SK-N-SH treated with all-trans-retinoic acid at 6 μM for 48 hours (cell line): ENCODE results near the gene NHERF2.

Experiments used
- ATAC-seq: fragments of 200-7000 bp; cut with Tn5 transposase; 3 replicates; pipeline ENCODE4 v1.9.1; 2020; ENCODE audit warnings: mild to moderate bottlenecking, moderate library complexity
- ARNTL ChIP-seq: fragments of 450-650 bp; formaldehyde crosslinking; IDR thresholded peaks from 2 replicates; pipeline ENCODE4 v1.5.0; 2020; ENCODE audit warnings: low read depth, mild to moderate bottlenecking, moderate library complexity, borderline replicate concordance
- BACH2 ChIP-seq: fragments of 250-450 bp; sonication (Bioruptor Pico); IDR thresholded peaks from 2 replicates; pipeline ENCODE4 v1.9.0; 2021; ENCODE audit warnings: mild to moderate bottlenecking, borderline replicate concordance
- CSDC2 ChIP-seq: fragments of 250-450 bp; sonication (Bioruptor Pico); IDR thresholded peaks from 2 replicates; pipeline ENCODE4 v1.5.0; 2020; ENCODE audit warnings: mild to moderate bottlenecking, moderate library complexity
- ESRRG ChIP-seq: fragments of 250-450 bp; sonication (Bioruptor Pico); IDR thresholded peaks from 2 replicates; pipeline ENCODE4 v1.6.1; 2021; ENCODE audit warnings: mild to moderate bottlenecking
- GLIS3 ChIP-seq: fragments of 250-450 bp; sonication (Bioruptor Pico); IDR thresholded peaks from 2 replicates; pipeline ENCODE4 v1.5.0; 2020; ENCODE audit warnings: mild to moderate bottlenecking, moderate library complexity
- ISL1 ChIP-seq: fragments of 250-450 bp; sonication (Bioruptor Pico); IDR thresholded peaks from 2 replicates; pipeline ENCODE4 v2.1.2; 2022; ENCODE audit warnings: mild to moderate bottlenecking, moderate library complexity
- PPARA ChIP-seq: fragments of 250-450 bp; sonication (Bioruptor Pico); IDR thresholded peaks from 2 replicates; pipeline ENCODE4 v1.5.0; 2020; ENCODE audit warnings: mild to moderate bottlenecking, borderline replicate concordance
- RARB ChIP-seq: fragments of 250-450 bp; sonication (Bioruptor Pico); IDR thresholded peaks from 2 replicates; pipeline ENCODE4 v1.8.0; 2021; ENCODE audit warnings: mild to moderate bottlenecking, moderate library complexity
- SNAI2 ChIP-seq: fragments of 250-450 bp; sonication (Bioruptor Pico); IDR thresholded peaks from 2 replicates; pipeline ENCODE4 v1.5.0; 2020; ENCODE audit warnings: mild to moderate bottlenecking, moderate library complexity
- TCF4 ChIP-seq: fragments of 250-450 bp; sonication (Bioruptor Pico); IDR thresholded peaks from 2 replicates; pipeline ENCODE4 v1.8.0; 2021; ENCODE audit warnings: mild to moderate bottlenecking, moderate library complexity, borderline replicate concordance
- ZC3H10 ChIP-seq: fragments of 250-450 bp; sonication (Bioruptor Pico); IDR thresholded peaks from 2 replicates; pipeline ENCODE4 v1.5.1; 2021; ENCODE audit warnings: mild to moderate bottlenecking, moderate library complexity
- ZFP3 ChIP-seq: fragments of 250-450 bp; sonication (Bioruptor Pico); IDR thresholded peaks from 2 replicates; pipeline ENCODE4 v1.5.0; 2020; ENCODE audit warnings: mild to moderate bottlenecking, moderate library complexity
- ZFP30 ChIP-seq: fragments of 450-650 bp; formaldehyde crosslinking; IDR thresholded peaks from 2 replicates; pipeline ENCODE4 v1.5.0; 2022; ENCODE audit warnings: mild to moderate bottlenecking, moderate library complexity
- ZNF565 ChIP-seq: fragments of 450-650 bp; formaldehyde crosslinking; conservative IDR thresholded peaks from 2 replicates; pipeline ENCODE4 v1.5.0; 2020; ENCODE audit warnings: low read depth, mild to moderate bottlenecking, moderate library complexity
- ZNF70 ChIP-seq: fragments of 450-650 bp; formaldehyde crosslinking; IDR thresholded peaks from 2 replicates; pipeline ENCODE4 v1.5.0; 2020; ENCODE audit warnings: mild to moderate bottlenecking, moderate library complexity
- ZNF8 ChIP-seq: fragments of 450-650 bp; formaldehyde crosslinking; IDR thresholded peaks from 2 replicates; pipeline ENCODE4 v1.5.0; 2020; ENCODE audit warnings: mild to moderate bottlenecking, moderate library complexity
- TF ChIP-seq, protein P1 (sequence below): fragments of 250-450 bp; sonication (Bioruptor Pico); IDR thresholded peaks from 2 replicates; pipeline ENCODE4 v1.8.0; 2021; ENCODE audit warnings: low read depth, mild to moderate bottlenecking, moderate library complexity, borderline replicate concordance
- TF ChIP-seq, protein P2 (sequence below): fragments of 250-450 bp; sonication (Bioruptor Pico); IDR thresholded peaks from 2 replicates; pipeline ENCODE4 v1.5.1; 2021; ENCODE audit warnings: mild to moderate bottlenecking, moderate library complexity
- TF ChIP-seq, protein P3 (sequence below): fragments of 250-450 bp; sonication (Bioruptor Pico); IDR thresholded peaks from 2 replicates; pipeline ENCODE4 v1.5.1; 2020; ENCODE audit warnings: low read depth, mild to moderate bottlenecking, moderate library complexity
- TF ChIP-seq, protein P4 (sequence below): fragments of 250-450 bp; sonication (Bioruptor Pico); IDR thresholded peaks from 2 replicates; pipeline ENCODE4 v1.8.0; 2020; ENCODE audit warnings: mild to moderate bottlenecking, moderate library complexity, borderline replicate concordance
- TF ChIP-seq, protein P5 (sequence below): fragments of 250-450 bp; sonication (Bioruptor Pico); IDR thresholded peaks from 2 replicates; pipeline ENCODE4 v1.5.0; 2020; ENCODE audit warnings: mild to moderate bottlenecking, moderate library complexity

The NHERF2 gene

DNA sequence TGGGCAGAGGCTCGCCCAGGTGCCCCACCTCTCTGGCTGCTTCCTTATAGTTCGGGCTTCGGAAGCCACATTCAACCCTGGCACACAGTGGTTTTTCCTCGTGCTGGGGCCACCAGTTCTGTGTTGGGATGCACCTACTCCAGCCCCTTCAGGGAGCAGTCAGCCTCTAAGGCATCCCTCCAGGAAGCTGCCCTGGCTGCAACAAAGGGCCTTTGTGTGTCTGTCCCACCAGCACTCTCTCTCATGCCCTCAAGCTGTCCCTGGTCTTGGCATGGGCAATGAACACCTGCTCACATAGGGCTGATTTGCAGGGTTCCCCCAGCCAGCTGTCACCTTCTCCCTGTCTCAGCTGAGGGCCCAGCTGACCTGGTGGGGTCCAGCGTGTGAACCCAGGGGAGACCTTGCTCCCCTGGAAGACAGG is 44.7 kb upstream of the NHERF2 start:
- no peak for ATAC-seq
- TF ChIP-seq ARNTL (CRISPR knock-in tag) (no peak), ISL1 (no peak), CSDC2 (CRISPR knock-in tag) (no peak), ZNF565 (CRISPR knock-in tag) (no peak), RARB (CRISPR knock-in tag) (no peak), ZNF8 (CRISPR knock-in tag) (no peak), PPARA (CRISPR knock-in tag) (no peak), ZFP3 (no peak)
- TF ChIP-seq, protein P1, sequence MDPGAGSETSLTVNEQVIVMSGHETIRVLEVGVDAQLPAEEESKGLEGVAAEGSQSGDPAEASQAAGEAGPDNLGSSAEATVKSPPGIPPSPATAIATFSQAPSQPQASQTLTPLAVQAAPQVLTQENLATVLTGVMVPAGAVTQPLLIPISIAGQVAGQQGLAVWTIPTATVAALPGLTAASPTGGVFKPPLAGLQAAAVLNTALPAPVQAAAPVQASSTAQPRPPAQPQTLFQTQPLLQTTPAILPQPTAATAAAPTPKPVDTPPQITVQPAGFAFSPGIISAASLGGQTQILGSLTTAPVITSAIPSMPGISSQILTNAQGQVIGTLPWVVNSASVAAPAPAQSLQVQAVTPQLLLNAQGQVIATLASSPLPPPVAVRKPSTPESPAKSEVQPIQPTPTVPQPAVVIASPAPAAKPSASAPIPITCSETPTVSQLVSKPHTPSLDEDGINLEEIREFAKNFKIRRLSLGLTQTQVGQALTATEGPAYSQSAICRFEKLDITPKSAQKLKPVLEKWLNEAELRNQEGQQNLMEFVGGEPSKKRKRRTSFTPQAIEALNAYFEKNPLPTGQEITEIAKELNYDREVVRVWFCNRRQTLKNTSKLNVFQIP (CRISPR knock-in tag) = no peak
- TF ChIP-seq, all 23 proteins: peak for 0

DNA sequence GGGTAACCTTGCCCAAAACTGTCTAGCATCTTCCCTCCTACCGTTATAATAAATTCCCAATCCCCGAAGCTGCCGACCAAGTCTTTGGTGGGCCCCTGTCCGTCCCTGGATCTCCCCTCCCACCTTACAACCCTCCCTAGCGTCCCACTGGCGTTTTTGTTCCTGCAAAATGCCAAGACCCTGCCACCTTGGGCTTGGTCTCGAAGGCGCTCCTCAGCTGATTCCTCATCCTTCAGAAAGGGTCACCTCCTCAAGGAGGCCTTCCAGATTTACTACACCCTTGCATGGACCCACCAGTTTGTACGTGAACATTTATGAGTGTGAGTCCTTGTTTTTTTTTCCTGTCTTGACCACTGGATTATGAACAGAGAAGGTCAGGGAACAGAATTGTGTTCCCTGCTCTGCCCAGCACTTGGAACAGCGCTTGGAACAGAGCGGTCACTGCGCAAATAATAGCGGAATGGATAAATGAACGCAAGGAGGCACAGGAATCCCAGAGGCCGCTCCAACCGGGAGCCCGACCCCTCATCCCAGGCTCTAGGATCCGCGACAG is 43.6 kb upstream of the NHERF2 start:
- no peak for ATAC-seq
- TF ChIP-seq ZNF8 (CRISPR knock-in tag) (no peak), TCF4 (CRISPR knock-in tag) (0 out of 2 replicates have a peak, but pooled peaks have one; percentile 11)

DNA sequence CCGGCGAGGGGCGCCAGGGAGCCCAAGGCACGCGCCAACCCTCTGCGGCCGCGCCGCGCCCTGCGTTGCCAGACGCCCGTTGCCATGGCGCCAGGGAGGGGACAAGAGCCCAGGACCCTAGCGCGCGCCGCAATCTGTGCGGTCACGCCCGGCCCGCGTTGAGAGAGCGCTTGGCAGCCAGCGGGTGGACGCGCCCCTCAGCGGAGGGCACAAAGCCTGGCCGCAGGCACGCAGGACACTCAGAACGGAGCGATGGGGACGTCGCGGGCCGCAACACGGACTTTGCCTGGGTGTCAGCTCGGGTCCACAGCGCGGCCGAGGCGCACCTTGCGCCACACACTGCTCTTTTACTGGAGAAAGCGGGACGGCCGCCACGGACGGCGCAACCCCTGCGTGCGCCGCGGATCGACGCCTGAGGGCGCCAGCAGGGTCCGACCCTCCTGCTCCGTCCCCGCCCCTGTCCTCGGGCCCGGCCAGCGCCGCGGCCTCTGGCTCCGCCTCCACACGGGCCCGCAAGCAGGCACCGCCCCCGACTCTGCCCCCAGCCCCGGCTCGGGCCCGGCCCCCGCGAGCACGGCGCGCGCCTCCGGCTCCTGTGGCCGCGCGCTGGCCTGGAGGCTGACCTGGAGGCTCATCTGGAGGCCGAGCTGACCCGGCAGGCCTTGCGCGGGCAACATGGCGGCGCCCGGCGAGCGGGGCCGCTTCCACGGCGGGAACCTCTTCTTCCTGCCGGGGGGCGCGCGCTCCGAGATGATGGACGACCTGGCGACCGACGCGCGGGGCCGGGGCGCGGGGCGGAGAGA is 43.0 kb upstream of the NHERF2 start, which contains the start of gene GFER:
GFER (plus strand) TSS at position 650 of the 803 bp plus-strand sequence; CDS start at position 676, 26 bp downstream.
- peak; percentile 92 for TF ChIP-seq CSDC2 (CRISPR knock-in tag)
- TF ChIP-seq ARNTL (CRISPR knock-in tag) = no peak
- peak; percentile 26; the same call in 1 of the 2 replicates for TF ChIP-seq ZFP30 (CRISPR knock-in tag)
- peak; percentile 77; the same call in 1 of the 2 replicates for TF ChIP-seq GLIS3 (CRISPR knock-in tag)
- TF ChIP-seq, protein P1 (CRISPR knock-in tag) = no peak
- TF ChIP-seq ISL1 = peak; percentile 38; the same call in 1 of the 2 replicates
- TF ChIP-seq ZNF565 (CRISPR knock-in tag) = peak; percentile 72; the same call in 1 of the 2 replicates
- TF ChIP-seq, protein P2, sequence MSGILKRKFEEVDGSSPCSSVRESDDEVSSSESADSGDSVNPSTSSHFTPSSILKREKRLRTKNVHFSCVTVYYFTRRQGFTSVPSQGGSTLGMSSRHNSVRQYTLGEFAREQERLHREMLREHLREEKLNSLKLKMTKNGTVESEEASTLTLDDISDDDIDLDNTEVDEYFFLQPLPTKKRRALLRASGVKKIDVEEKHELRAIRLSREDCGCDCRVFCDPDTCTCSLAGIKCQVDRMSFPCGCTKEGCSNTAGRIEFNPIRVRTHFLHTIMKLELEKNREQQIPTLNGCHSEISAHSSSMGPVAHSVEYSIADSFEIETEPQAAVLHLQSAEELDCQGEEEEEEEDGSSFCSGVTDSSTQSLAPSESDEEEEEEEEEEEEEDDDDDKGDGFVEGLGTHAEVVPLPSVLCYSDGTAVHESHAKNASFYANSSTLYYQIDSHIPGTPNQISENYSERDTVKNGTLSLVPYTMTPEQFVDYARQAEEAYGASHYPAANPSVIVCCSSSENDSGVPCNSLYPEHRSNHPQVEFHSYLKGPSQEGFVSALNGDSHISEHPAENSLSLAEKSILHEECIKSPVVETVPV = no peak
- TF ChIP-seq, protein P3, sequence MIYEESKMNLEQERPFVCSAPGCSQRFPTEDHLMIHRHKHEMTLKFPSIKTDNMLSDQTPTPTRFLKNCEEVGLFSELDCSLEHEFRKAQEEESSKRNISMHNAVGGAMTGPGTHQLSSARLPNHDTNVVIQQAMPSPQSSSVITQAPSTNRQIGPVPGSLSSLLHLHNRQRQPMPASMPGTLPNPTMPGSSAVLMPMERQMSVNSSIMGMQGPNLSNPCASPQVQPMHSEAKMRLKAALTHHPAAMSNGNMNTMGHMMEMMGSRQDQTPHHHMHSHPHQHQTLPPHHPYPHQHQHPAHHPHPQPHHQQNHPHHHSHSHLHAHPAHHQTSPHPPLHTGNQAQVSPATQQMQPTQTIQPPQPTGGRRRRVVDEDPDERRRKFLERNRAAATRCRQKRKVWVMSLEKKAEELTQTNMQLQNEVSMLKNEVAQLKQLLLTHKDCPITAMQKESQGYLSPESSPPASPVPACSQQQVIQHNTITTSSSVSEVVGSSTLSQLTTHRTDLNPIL (CRISPR knock-in tag) = no peak
- no peak for TF ChIP-seq TCF4 (CRISPR knock-in tag)
- 0 out of 2 replicates have a peak, but pooled peaks have one; percentile 10 for TF ChIP-seq ZC3H10 (CRISPR knock-in tag)
- TF ChIP-seq, protein P4, sequence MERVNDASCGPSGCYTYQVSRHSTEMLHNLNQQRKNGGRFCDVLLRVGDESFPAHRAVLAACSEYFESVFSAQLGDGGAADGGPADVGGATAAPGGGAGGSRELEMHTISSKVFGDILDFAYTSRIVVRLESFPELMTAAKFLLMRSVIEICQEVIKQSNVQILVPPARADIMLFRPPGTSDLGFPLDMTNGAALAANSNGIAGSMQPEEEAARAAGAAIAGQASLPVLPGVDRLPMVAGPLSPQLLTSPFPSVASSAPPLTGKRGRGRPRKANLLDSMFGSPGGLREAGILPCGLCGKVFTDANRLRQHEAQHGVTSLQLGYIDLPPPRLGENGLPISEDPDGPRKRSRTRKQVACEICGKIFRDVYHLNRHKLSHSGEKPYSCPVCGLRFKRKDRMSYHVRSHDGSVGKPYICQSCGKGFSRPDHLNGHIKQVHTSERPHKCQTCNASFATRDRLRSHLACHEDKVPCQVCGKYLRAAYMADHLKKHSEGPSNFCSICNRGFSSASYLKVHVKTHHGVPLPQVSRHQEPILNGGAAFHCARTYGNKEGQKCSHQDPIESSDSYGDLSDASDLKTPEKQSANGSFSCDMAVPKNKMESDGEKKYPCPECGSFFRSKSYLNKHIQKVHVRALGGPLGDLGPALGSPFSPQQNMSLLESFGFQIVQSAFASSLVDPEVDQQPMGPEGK (CRISPR knock-in tag) = no peak
- TF ChIP-seq SNAI2 (CRISPR knock-in tag) = peak; percentile 94
- TF ChIP-seq, protein P5, sequence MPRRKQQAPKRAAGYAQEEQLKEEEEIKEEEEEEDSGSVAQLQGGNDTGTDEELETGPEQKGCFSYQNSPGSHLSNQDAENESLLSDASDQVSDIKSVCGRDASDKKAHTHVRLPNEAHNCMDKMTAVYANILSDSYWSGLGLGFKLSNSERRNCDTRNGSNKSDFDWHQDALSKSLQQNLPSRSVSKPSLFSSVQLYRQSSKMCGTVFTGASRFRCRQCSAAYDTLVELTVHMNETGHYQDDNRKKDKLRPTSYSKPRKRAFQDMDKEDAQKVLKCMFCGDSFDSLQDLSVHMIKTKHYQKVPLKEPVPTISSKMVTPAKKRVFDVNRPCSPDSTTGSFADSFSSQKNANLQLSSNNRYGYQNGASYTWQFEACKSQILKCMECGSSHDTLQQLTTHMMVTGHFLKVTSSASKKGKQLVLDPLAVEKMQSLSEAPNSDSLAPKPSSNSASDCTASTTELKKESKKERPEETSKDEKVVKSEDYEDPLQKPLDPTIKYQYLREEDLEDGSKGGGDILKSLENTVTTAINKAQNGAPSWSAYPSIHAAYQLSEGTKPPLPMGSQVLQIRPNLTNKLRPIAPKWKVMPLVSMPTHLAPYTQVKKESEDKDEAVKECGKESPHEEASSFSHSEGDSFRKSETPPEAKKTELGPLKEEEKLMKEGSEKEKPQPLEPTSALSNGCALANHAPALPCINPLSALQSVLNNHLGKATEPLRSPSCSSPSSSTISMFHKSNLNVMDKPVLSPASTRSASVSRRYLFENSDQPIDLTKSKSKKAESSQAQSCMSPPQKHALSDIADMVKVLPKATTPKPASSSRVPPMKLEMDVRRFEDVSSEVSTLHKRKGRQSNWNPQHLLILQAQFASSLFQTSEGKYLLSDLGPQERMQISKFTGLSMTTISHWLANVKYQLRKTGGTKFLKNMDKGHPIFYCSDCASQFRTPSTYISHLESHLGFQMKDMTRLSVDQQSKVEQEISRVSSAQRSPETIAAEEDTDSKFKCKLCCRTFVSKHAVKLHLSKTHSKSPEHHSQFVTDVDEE = peak; percentile 89
- TF ChIP-seq ZFP3 = peak; percentile 70; the same call in 1 of the 2 replicates
- TF ChIP-seq ZNF70 (CRISPR knock-in tag) = no peak; the same call in 1 of the 2 replicates
- no peak for TF ChIP-seq ESRRG (CRISPR knock-in tag)
- no peak for TF ChIP-seq BACH2
- TF ChIP-seq, all 23 proteins: peak for 9
- peak; percentile 91 for ATAC-seq
